C4-2B (cell line): ENCODE results near the gene PTRH2.

ENCODE experiments used
- H3K27ac ChIP-seq: fragments of 450-650 bp; 2 replicates; pipeline ENCODE4 v1.5.1; 2017
- CTCF ChIP-seq: fragments of 450-650 bp; conservative IDR thresholded peaks from 2 replicates; pipeline ENCODE4 v1.5.1; 2017; ENCODE audit warnings: mild to moderate bottlenecking
- ZFX ChIP-seq: fragments of 450-650 bp; IDR thresholded peaks from 2 replicates; pipeline ENCODE4 v1.6.1; 2017

The PTRH2 gene

DNA sequence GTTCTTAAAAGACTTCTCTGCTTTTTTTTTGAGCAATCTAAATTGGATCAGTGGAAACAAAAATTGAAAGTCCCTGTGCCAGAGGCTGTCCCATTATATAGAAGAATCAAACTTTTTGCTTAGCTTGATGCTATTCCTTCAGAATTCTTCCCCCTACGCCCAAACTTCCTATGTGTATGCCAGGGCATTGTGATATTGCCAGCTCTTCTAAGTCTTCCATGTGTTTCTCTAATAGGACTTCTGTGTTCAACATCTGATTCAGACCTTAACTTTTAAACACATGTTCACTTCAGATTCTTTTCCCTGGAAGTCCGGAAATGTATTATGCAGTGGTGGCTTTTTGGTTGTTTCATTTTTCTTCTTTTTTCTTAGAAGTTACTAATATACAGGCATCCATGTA is 18.7 kb downstream of the PTRH2 start:
- TF ChIP-seq CTCF, result no peak
- TF ChIP-seq ZFX, result no peak
- H3K27ac ChIP-seq, result no peak overlapping the region

- H3K27ac ChIP-seq, result no peak overlapping the region
- no peak for TF ChIP-seq ZFX
- TF ChIP-seq CTCF, result no peak
Measured at GRCh38 chr17:59688008-59688407, 19.2 kb downstream of the PTRH2 start.

DNA sequence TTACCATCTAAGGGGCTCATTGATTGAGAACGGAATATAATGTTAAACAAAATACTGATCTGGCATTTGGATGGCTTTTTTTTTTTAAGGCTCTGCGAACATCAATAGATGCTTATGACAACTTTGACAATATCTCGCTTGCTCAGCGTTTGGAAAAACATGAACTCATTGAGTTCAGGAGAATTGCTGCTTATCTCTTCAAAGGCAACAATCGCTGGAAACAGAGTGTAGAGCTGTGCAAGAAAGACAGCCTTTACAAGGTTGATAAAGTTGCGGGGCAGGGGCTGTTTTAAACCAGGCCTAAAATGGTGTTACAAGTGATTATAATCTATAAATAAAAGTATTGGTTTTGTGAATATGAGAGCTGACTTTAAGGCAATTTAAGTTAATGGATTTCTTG is 22.3 kb downstream of the PTRH2 start:
- no peak overlapping the region for H3K27ac ChIP-seq
- TF ChIP-seq ZFX (no peak), CTCF (no peak)

DNA sequence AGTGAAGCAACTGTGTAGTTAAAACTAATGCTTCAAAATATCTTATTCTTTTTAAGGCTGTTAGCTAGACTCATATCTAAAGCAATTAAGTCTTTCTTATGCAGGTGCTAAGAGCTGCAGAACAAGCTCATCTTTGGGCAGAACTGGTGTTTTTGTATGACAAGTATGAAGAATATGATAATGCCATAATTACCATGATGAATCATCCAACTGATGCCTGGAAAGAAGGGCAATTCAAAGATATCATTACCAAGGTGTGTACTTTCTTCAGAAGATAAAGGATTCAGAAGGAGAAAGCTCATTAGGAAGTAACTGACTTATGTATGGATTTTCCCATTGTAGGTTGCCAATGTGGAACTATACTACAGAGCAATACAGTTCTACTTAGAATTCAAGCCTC is 23.9 kb downstream of the PTRH2 start:
- TF ChIP-seq CTCF (no peak), ZFX (no peak)
- no peak overlapping the region for H3K27ac ChIP-seq

DNA sequence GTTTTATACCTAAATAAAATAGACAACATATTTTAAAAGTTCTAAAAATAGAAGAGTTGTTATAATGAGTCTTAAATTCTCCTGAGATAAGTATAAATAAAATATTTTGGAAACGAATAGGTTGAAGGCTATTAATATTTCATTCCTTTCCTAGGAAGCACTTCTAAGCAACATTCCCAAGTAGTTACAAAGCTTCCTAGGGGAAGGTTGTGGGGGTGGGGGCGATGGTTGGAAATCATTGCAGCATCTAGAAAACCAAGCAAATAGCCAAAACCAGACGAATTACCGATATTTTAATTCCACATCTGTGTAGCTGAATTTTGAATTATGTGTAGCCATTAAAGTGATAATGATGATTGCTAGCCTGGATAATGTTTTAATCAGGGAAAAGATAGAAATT is 26.9 kb downstream of the PTRH2 start:
- no peak overlapping the region for H3K27ac ChIP-seq
- no peak for TF ChIP-seq ZFX
- TF ChIP-seq CTCF, result no peak

GRCh38 chr17:59678918-59679317 is 28.3 kb downstream of the PTRH2 start:
- peak overlapping the region; percentile 20; the same call in 1 of the 2 replicates for H3K27ac ChIP-seq
- TF ChIP-seq CTCF, result no peak
- no peak for TF ChIP-seq ZFX

DNA sequence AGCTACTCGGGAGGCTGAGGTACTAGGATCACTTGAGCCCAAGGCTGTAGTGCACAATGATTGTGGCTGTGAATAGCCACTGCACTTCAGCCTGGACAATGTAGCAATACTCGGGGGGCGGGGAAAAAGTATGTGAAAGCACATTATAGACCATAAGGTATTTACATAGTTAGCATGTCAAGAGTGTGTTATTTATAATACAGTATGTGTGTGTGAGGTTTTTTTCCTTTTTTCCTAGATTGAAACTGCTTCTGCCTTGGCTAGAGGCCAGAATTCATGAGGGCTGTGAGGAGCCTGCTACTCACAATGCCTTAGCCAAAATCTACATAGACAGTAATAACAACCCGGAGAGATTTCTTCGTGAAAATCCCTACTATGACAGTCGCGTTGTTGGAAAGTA is 30.5 kb downstream of the PTRH2 start:
- TF ChIP-seq ZFX (no peak), CTCF (no peak)
- H3K27ac ChIP-seq, result no peak overlapping the region

- H3K27ac ChIP-seq, result no peak overlapping the region
- TF ChIP-seq CTCF (no peak), ZFX (no peak)
Measured at GRCh38 chr17:59675231-59675630, 32.0 kb downstream of the PTRH2 start.
